PC-9 (cell line): ENCODE results near the gene HBZ. TPM values are rescaled to one million over a fixed set of nuclear protein-coding genes. Genes with fewer than 3 reads are reported as not detected.

ENCODE experiments used
- BruUV-seq: library from RNA; stranded (reverse); fragments of 400-500 nt; replicated peaks from 2 replicates; lab custom pipeline; 2021; lab: Mats Ljungman, UMichigan
- CTCF ChIA-PET: fragments of 300-600 bp; sonication (Branson Sonifier 250); formaldehyde crosslinking; loops from one replicate; lab custom pipeline; 2022; ENCODE audit warnings: antibody characterized with exemption; lab: Charles Lee
- POLR2A ChIA-PET: fragments of 300-600 bp; sonication (Branson Sonifier 250); formaldehyde crosslinking; loops from one replicate; lab custom pipeline; 2022; ENCODE audit warnings: antibody characterized with exemption; ENCODE audit not compliant: unreplicated experiment; lab: Charles Lee
- DNase-seq, 2 experiments: peaks; one replicate each; pipeline versions ENCODE4 v3.0.0 to v3.0.0-alpha.2; 2015 to 2022; ENCODE audit warnings: mixed read lengths in 1 of 2
- H2AFZ ChIP-seq: fragments of 200-600 bp; sonication (generic); 2 replicates; pipeline ENCODE4 v1.8.1; 2017; ENCODE audit warnings: antibody characterized with exemption
- H3F3A ChIP-seq: fragments of 200-600 bp; sonication (generic); 2 replicates; pipeline ENCODE4 v1.8.1; 2017; ENCODE audit warnings: antibody characterized with exemption, mild to moderate bottlenecking, low read depth; ENCODE audit not compliant: insufficient read depth
- H3K27ac ChIP-seq: fragments of 200-600 bp; sonication (generic); 2 replicates; pipeline ENCODE4 v1.6.1; 2016; ENCODE audit warnings: mixed run types
- H3K27me3 ChIP-seq: fragments of 200-600 bp; sonication (generic); 2 replicates; pipeline ENCODE4 v1.6.1; 2016; ENCODE audit warnings: low read depth, mixed run types; ENCODE audit not compliant: insufficient read depth
- H3K36me3 ChIP-seq: fragments of 200-600 bp; sonication (generic); 2 replicates; pipeline ENCODE4 v1.6.1; 2016; ENCODE audit warnings: low read depth, mixed run types
- H3K4me1 ChIP-seq: fragments of 200-600 bp; sonication (generic); replicated peaks from 2 replicates; pipeline ENCODE4 v1.6.1; 2016; ENCODE audit warnings: mixed run types; ENCODE audit not compliant: insufficient read depth
- H3K4me2 ChIP-seq: fragments of 200-600 bp; sonication (generic); 2 replicates; pipeline ENCODE4 v1.6.1; 2017; ENCODE audit warnings: mixed run types
- H3K4me3 ChIP-seq: fragments of 200-600 bp; sonication (generic); 2 replicates; pipeline ENCODE4 v1.6.1; 2016; ENCODE audit warnings: mixed run types
- H3K79me2 ChIP-seq: fragments of 200-600 bp; sonication (generic); 2 replicates; pipeline ENCODE4 v1.6.1; 2017; ENCODE audit warnings: low read depth, mixed run types
- H3K9me2 ChIP-seq: fragments of 200-600 bp; sonication (generic); 2 replicates; pipeline ENCODE4 v1.8.1; 2017; ENCODE audit warnings: mild to moderate bottlenecking; ENCODE audit not compliant: insufficient read depth
- H3K9me3 ChIP-seq: fragments of 200-600 bp; sonication (generic); 2 replicates; pipeline ENCODE4 v1.8.1; 2016; ENCODE audit warnings: low read depth; ENCODE audit not compliant: insufficient read depth
- H4K20me1 ChIP-seq: fragments of 200-600 bp; sonication (generic); 2 replicates; pipeline ENCODE4 v1.8.1; 2017; ENCODE audit not compliant: insufficient read depth
- EZH2 ChIP-seq: fragments of 200-600 bp; sonication (generic); IDR thresholded peaks from 2 replicates; pipeline ENCODE4 v1.8.0; 2017; ENCODE audit warnings: antibody characterized with exemption, low read depth
- intact Hi-C: fragments of 100-400 bp; cut with micrococcal nuclease; formaldehyde crosslinking; loops from one replicate; pipeline ENCODE4 v1.10.0; 2022; ENCODE audit not compliant: unreplicated experiment
- total RNA-seq: library from RNA; stranded (reverse); gene quantifications from 2 replicates; pipeline ENCODE4 v1.2.3, GENCODE V29; 2021
- TF ChIP-seq, protein P1 (sequence below): fragments of 200-600 bp; sonication (generic); conservative IDR thresholded peaks from 2 replicates; pipeline ENCODE4 v1.6.1; 2017; ENCODE audit warnings: mixed run types, antibody characterized with exemption, mild to moderate bottlenecking, moderate library complexity

Gene HBZ
- total RNA-seq, 1 experiment from 2014 or later = not detected

- TF ChIP-seq EZH2 = no peak
- TF ChIP-seq, protein P1, sequence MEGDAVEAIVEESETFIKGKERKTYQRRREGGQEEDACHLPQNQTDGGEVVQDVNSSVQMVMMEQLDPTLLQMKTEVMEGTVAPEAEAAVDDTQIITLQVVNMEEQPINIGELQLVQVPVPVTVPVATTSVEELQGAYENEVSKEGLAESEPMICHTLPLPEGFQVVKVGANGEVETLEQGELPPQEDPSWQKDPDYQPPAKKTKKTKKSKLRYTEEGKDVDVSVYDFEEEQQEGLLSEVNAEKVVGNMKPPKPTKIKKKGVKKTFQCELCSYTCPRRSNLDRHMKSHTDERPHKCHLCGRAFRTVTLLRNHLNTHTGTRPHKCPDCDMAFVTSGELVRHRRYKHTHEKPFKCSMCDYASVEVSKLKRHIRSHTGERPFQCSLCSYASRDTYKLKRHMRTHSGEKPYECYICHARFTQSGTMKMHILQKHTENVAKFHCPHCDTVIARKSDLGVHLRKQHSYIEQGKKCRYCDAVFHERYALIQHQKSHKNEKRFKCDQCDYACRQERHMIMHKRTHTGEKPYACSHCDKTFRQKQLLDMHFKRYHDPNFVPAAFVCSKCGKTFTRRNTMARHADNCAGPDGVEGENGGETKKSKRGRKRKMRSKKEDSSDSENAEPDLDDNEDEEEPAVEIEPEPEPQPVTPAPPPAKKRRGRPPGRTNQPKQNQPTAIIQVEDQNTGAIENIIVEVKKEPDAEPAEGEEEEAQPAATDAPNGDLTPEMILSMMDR = no peak
- intact Hi-C loops = no loop called here
- Histone ChIP-seq H3K27ac (no peak overlapping the region), H3K27me3 (peaks cover 14% of the 10 kb centered on the region), H3K9me2 (no peaks in the 10 kb centered on the region), H4K20me1 (no peaks in the 10 kb centered on the region), H3F3A (peaks cover 6% of the 10 kb centered on the region; the same call in 1 of the 2 replicates), H3K9me3 (no peaks in the 10 kb centered on the region), H2AFZ (no peak overlapping the region), H3K4me3 (no peak overlapping the region), H3K36me3 (no peaks in the 10 kb centered on the region), H3K4me1 (no peaks in the 10 kb centered on the region), H3K79me2 (no peaks in the 10 kb centered on the region), H3K4me2 (no peak overlapping the region)
- DNase-seq = no peak
- BruUV-seq = no TSS peak
- ChIA-PET CTCF (no interaction called here), POLR2A (no interaction called here)
Observed at GRCh38 chr16:164827-165538, 12.5 kb downstream of the HBZ start.

DNA sequence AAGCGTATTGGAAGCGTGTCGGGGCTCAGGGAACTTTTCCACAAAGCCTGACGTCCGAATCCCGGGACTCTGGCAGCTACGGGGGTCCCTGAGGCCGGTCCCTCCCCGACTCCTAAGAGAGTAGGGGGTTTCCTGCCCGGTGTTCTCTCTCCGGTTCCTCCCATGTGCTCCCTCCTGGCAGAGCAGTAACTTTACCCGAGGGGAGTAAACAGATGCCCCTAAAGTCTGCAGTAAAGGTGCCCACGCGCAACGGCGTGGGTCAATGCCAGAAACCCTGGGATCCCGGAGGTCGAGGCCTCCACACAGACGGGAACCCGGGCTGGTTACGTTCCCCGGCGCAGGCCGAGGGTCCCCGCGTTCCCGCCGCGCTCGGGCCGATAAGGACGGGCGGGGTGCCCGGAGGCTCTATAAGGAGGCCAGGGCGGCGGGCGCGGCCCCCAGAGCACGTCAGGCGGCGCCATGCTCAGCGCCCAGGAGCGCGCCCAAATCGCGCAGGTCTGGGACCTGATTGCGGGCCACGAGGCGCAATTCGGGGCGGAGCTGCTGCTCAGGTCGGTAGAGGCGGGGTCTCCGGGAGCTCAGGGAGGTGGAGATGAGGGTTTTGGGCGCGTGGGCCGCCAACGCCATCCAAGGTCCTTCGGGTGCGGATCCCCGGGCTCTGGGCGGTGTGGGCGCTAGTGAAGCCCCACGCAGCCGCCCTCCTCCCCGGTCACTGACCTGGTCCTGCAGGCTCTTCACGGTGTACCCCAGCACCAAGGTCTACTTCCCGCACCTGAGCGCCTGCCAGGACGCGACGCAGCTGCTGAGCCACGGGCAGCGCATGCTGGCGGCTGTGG is 13.3 kb downstream of the HBZ start, which contains the start of gene HBM:
Gene HBM, plus strand, starts transcription at position 440 of the 836 bp plus-strand sequence. Its CDS starts 20 bp downstream, at position 460.
- H3K9me2 ChIP-seq = no peaks in the 10 kb centered on the region
- H3K36me3 ChIP-seq = no peaks in the 10 kb centered on the region
- no peak within 1 kb of the TSS for H3K4me3 ChIP-seq

More for the DNA sequence above, 13.3 kb downstream of the HBZ start, which contains the start of gene HBM:
- peaks cover 6% of the 10 kb centered on the region; the same call in 1 of the 2 replicates for H3F3A ChIP-seq
- H4K20me1 ChIP-seq = no peaks in the 10 kb centered on the region
- intact Hi-C loops = no loop called here
- H3K27me3 ChIP-seq = peaks cover 17% of the 10 kb centered on the region
- no peak for DNase-seq
- TF ChIP-seq, protein P1 = no peak
- no peak for TF ChIP-seq EZH2
- H3K4me1 ChIP-seq = no peaks in the 10 kb centered on the region
- H3K79me2 ChIP-seq = no peaks in the 10 kb centered on the region
- ChIA-PET CTCF (no interaction called here), POLR2A (no interaction called here)
- no peak within 1 kb of the TSS for H3K4me2 ChIP-seq
- H3K9me3 ChIP-seq = no peaks in the 10 kb centered on the region
- no peak within 1 kb of the TSS for H3K27ac ChIP-seq
- BruUV-seq = no TSS peak
- H2AFZ ChIP-seq = no peak within 1 kb of the TSS
